HEK293 (cell line): ENCODE data around the gene RPS19BP1.
A peak's percentile ranks its signal among the peaks of the same experiment; 100 is the strongest.

Experiments
- CTCF ChIA-PET: fragments of 350-600 bp; formaldehyde crosslinking; extraction: SDS; loops from one replicate; lab custom pipeline; 2021; ENCODE audit warnings: antibody characterized with exemption; lab: Yijun Ruan, JAX
- POLR2A ChIA-PET: fragments of 300-600 bp; formaldehyde crosslinking; extraction: SDS; loops from one replicate; lab custom pipeline; 2020; ENCODE audit warnings: antibody characterized with exemption, inconsistent platforms; lab: Yijun Ruan, JAX
- H3K27ac ChIP-seq: fragments of 200-500 bp; sonication (Bioruptor generic); 2 replicates; pipeline ENCODE4 v1.5.1; 2014; ENCODE audit warnings: low read depth, low read length, control low read depth, inconsistent platforms; ENCODE audit errors: extremely low read depth
- H3K36me3 ChIP-seq, 2 experiments: fragments of 200-500 bp in 1 of 2; sonication (Bioruptor generic) in 1 of 2; 1 replicate in 1 of 2; 2 replicates in 1 of 2; pipeline ENCODE4 v1.5.1; 2014 to 2017; ENCODE audit warnings: inconsistent platforms in 2 of 2, low read length in 2 of 2; ENCODE audit not compliant: control insufficient read depth in 2 of 2, insufficient read depth in 1 of 2
- H3K4me1 ChIP-seq: fragments of 200-500 bp; sonication (Bioruptor generic); 2 replicates; pipeline ENCODE4 v1.5.1; 2014; ENCODE audit warnings: mild to moderate bottlenecking, low read length, inconsistent platforms; ENCODE audit not compliant: control insufficient read depth, insufficient read depth
- H3K4me3 ChIP-seq: 2 replicates; pipeline ENCODE4 v1.5.1; 2011; ENCODE audit warnings: low read depth, mild to moderate bottlenecking, control low read depth, low read length, moderate library complexity
- H3K9me3 ChIP-seq: fragments of 200-500 bp; sonication (Bioruptor generic); 2 replicates; pipeline ENCODE4 v1.5.1; 2014; ENCODE audit warnings: low read depth, low read length, inconsistent platforms; ENCODE audit not compliant: control insufficient read depth, insufficient read depth
- EGR2 ChIP-seq: fragments of 450-650 bp; formaldehyde crosslinking; IDR thresholded peaks from 2 replicates; pipeline ENCODE4 v1.5.1; 2016; ENCODE audit warnings: low read depth, missing biosample characterization, missing genetic modification characterization
- KLF16 ChIP-seq: fragments of 450-650 bp; formaldehyde crosslinking; IDR thresholded peaks from 2 replicates; pipeline ENCODE4 v1.5.1; 2017; ENCODE audit warnings: missing biosample characterization, missing genetic modification characterization
- REPIN1 ChIP-seq: fragments of 450-650 bp; formaldehyde crosslinking; IDR thresholded peaks from 2 replicates; pipeline ENCODE4 v1.5.1; 2017; ENCODE audit warnings: missing biosample characterization, missing genetic modification characterization, low read depth
- WT1 ChIP-seq: fragments of 450-650 bp; formaldehyde crosslinking; IDR thresholded peaks from 2 replicates; pipeline ENCODE4 v1.5.1; 2016; ENCODE audit warnings: missing biosample characterization, missing genetic modification characterization
- ZNF146 ChIP-seq: fragments of 450-650 bp; formaldehyde crosslinking; IDR thresholded peaks from 2 replicates; pipeline ENCODE4 v1.5.1; 2016; ENCODE audit warnings: missing biosample characterization, missing genetic modification characterization
- ZNF169 ChIP-seq: fragments of 450-650 bp; formaldehyde crosslinking; IDR thresholded peaks from 2 replicates; pipeline ENCODE4 v1.5.1; 2016; ENCODE audit warnings: missing biosample characterization, missing genetic modification characterization
- ZNF221 ChIP-seq: fragments of 450-650 bp; formaldehyde crosslinking; IDR thresholded peaks from 2 replicates; pipeline ENCODE4 v1.5.1; 2017; ENCODE audit warnings: missing biosample characterization, missing genetic modification characterization, borderline replicate concordance
- ZNF239 ChIP-seq: fragments of 450-650 bp; formaldehyde crosslinking; IDR thresholded peaks from 2 replicates; pipeline ENCODE4 v1.5.1; 2016; ENCODE audit warnings: missing biosample characterization, missing genetic modification characterization
- ZNF280C ChIP-seq: fragments of 450-650 bp; formaldehyde crosslinking; IDR thresholded peaks from 2 replicates; pipeline ENCODE4 v1.5.1; 2016; ENCODE audit warnings: missing biosample characterization, missing genetic modification characterization
- ZNF292 ChIP-seq: fragments of 450-650 bp; formaldehyde crosslinking; IDR thresholded peaks from 2 replicates; pipeline ENCODE4 v1.5.1; 2016; ENCODE audit warnings: low read depth, missing biosample characterization, missing genetic modification characterization, borderline replicate concordance
- ZNF302 ChIP-seq: fragments of 450-650 bp; formaldehyde crosslinking; IDR thresholded peaks from 2 replicates; pipeline ENCODE4 v1.5.1; 2016; ENCODE audit warnings: missing biosample characterization, missing genetic modification characterization, low read depth
- ZNF335 ChIP-seq: fragments of 450-650 bp; formaldehyde crosslinking; conservative IDR thresholded peaks from 2 replicates; pipeline ENCODE4 v1.5.1; 2016; ENCODE audit warnings: missing biosample characterization, missing genetic modification characterization
- ZNF362 ChIP-seq: fragments of 450-650 bp; formaldehyde crosslinking; IDR thresholded peaks from 2 replicates; pipeline ENCODE4 v1.5.1; 2016; ENCODE audit warnings: missing biosample characterization, missing genetic modification characterization
- ZNF404 ChIP-seq: fragments of 450-650 bp; formaldehyde crosslinking; IDR thresholded peaks from 2 replicates; pipeline ENCODE4 v1.5.1; 2017; ENCODE audit warnings: missing biosample characterization, missing genetic modification characterization
- ZNF426 ChIP-seq: fragments of 450-650 bp; formaldehyde crosslinking; IDR thresholded peaks from 2 replicates; pipeline ENCODE4 v1.5.1; 2017; ENCODE audit warnings: missing biosample characterization, missing genetic modification characterization, mild to moderate bottlenecking, inconsistent platforms, moderate library complexity
- ZNF488 ChIP-seq: fragments of 450-650 bp; formaldehyde crosslinking; IDR thresholded peaks from 2 replicates; pipeline ENCODE4 v1.5.1; 2016; ENCODE audit warnings: missing biosample characterization, missing genetic modification characterization
- ZNF560 ChIP-seq: fragments of 450-650 bp; formaldehyde crosslinking; IDR thresholded peaks from 2 replicates; pipeline ENCODE4 v1.5.1; 2017; ENCODE audit warnings: missing biosample characterization, missing genetic modification characterization, borderline replicate concordance
- ZNF580 ChIP-seq: fragments of 450-650 bp; formaldehyde crosslinking; IDR thresholded peaks from 2 replicates; pipeline ENCODE4 v1.5.1; 2016; ENCODE audit warnings: missing biosample characterization, missing genetic modification characterization
- ZNF626 ChIP-seq: fragments of 450-650 bp; sonication (Bioruptor Pico); formaldehyde crosslinking; IDR thresholded peaks from 2 replicates; pipeline ENCODE4 v1.5.1; 2018; ENCODE audit warnings: missing biosample characterization, missing genetic modification characterization, inconsistent platforms
- ZNF645 ChIP-seq: fragments of 450-650 bp; formaldehyde crosslinking; IDR thresholded peaks from 2 replicates; pipeline ENCODE4; 2016; ENCODE audit warnings: missing biosample characterization, missing genetic modification characterization
- ZNF777 ChIP-seq: fragments of 450-650 bp; formaldehyde crosslinking; IDR thresholded peaks from 2 replicates; pipeline ENCODE4 v1.5.1; 2017; ENCODE audit warnings: missing biosample characterization, missing genetic modification characterization, borderline replicate concordance
- TF ChIP-seq, protein P1 (sequence below): fragments of 450-650 bp; formaldehyde crosslinking; IDR thresholded peaks from 2 replicates; pipeline ENCODE4 v1.5.1; 2016; ENCODE audit warnings: missing biosample characterization, missing genetic modification characterization
- TF ChIP-seq, protein P2 (sequence below): fragments of 450-650 bp; formaldehyde crosslinking; IDR thresholded peaks from 2 replicates; pipeline ENCODE4 v1.5.1; 2016; ENCODE audit warnings: missing biosample characterization, missing genetic modification characterization

RPS19BP1 gene

GRCh38 chr22:39496131-39496838 is 36.3 kb downstream of the RPS19BP1 start (continued):
- TF ChIP-seq, protein P1, sequence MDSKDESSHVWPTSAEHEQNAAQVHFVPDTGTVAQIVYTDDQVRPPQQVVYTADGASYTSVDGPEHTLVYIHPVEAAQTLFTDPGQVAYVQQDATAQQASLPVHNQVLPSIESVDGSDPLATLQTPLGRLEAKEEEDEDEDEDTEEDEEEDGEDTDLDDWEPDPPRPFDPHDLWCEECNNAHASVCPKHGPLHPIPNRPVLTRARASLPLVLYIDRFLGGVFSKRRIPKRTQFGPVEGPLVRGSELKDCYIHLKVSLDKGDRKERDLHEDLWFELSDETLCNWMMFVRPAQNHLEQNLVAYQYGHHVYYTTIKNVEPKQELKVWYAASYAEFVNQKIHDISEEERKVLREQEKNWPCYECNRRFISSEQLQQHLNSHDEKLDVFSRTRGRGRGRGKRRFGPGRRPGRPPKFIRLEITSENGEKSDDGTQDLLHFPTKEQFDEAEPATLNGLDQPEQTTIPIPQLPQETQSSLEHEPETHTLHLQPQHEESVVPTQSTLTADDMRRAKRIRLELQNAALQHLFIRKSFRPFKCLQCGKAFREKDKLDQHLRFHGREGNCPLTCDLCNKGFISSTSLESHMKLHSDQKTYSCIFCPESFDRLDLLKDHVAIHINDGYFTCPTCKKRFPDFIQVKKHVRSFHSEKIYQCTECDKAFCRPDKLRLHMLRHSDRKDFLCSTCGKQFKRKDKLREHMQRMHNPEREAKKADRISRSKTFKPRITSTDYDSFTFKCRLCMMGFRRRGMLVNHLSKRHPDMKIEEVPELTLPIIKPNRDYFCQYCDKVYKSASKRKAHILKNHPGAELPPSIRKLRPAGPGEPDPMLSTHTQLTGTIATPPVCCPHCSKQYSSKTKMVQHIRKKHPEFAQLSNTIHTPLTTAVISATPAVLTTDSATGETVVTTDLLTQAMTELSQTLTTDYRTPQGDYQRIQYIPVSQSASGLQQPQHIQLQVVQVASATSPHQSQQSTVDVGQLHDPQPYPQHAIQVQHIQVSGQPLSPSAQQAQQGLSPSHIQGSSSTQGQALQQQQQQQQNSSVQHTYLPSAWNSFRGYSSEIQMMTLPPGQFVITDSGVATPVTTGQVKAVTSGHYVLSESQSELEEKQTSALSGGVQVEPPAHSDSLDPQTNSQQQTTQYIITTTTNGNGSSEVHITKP (tag by site-specific recombination): peak; percentile 87
- TF ChIP-seq ZNF280C (no peak), WT1 (tag by site-specific recombination) (no peak)
- TF ChIP-seq, protein P2, sequence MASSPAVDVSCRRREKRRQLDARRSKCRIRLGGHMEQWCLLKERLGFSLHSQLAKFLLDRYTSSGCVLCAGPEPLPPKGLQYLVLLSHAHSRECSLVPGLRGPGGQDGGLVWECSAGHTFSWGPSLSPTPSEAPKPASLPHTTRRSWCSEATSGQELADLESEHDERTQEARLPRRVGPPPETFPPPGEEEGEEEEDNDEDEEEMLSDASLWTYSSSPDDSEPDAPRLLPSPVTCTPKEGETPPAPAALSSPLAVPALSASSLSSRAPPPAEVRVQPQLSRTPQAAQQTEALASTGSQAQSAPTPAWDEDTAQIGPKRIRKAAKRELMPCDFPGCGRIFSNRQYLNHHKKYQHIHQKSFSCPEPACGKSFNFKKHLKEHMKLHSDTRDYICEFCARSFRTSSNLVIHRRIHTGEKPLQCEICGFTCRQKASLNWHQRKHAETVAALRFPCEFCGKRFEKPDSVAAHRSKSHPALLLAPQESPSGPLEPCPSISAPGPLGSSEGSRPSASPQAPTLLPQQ (tag by site-specific recombination): no peak; the same call in 1 of the 2 replicates
- TF ChIP-seq, all 188 proteins: peak for 9

GRCh38 chr22:39494471-39495120 is 38.0 kb downstream of the RPS19BP1 start:
- Histone ChIP-seq H3K27ac (no peak overlapping the region), H3K9me3 (no peaks in the 10 kb centered on the region), H3K4me1 (peaks cover 3% of the 10 kb centered on the region; the same call in 1 of the 2 replicates), H3K4me3 (no peak overlapping the region), H3K36me3 (no peaks in the 10 kb centered on the region)
- TF ChIP-seq ZNF626 (tag by site-specific recombination): no peak
- no peak for TF ChIP-seq EGR2
- TF ChIP-seq ZNF146 (tag by site-specific recombination): no peak
- TF ChIP-seq ZNF426 (tag by site-specific recombination): no peak
- TF ChIP-seq ZNF292 (tag by site-specific recombination): no peak
- TF ChIP-seq ZNF335 (tag by site-specific recombination): no peak
- TF ChIP-seq ZNF221 (tag by site-specific recombination): no peak
- TF ChIP-seq ZNF362 (tag by site-specific recombination): no peak
- no peak for TF ChIP-seq REPIN1 (tag by site-specific recombination)
- no peak for TF ChIP-seq ZNF645 (tag by site-specific recombination)
- TF ChIP-seq ZNF302 (tag by site-specific recombination): no peak
- no peak for TF ChIP-seq ZNF777
- no peak for TF ChIP-seq ZNF239 (tag by site-specific recombination)
- no peak for TF ChIP-seq KLF16 (tag by site-specific recombination)
- TF ChIP-seq ZNF560 (tag by site-specific recombination): no peak
- no peak for TF ChIP-seq ZNF169
- TF ChIP-seq ZNF488 (tag by site-specific recombination): no peak
- TF ChIP-seq ZNF404 (tag by site-specific recombination): no peak
- TF ChIP-seq ZNF580: no peak
- ChIA-PET POLR2A (interaction anchor here (0.8 to 2.2 kb wide), 5 partner anchors 7 to 36 kb away, joined by 3 to 15 read pairs (median 5); partner anchors contain the start of genes ATF4 and MIEF1), CTCF (interaction anchor here (0.5 to 10.7 kb wide), 33 partner anchors 8 to 1601 kb away, joined by 3 to 380 read pairs (median 5); partner anchors contain the start of genes ATF4, MIEF1 and RPS19BP1)
